HepG2 (cell line): Measurements from ENCODE around the gene ZC3H18. TPM values are rescaled to one million over a fixed set of nuclear protein-coding genes. Genes with fewer than 3 reads are reported as not detected.

Experiments
- GTF3A ChIP-seq: sonication (generic); formaldehyde crosslinking; conservative IDR thresholded peaks from 2 replicates; pipeline ENCODE4 v1.4.0; 2020; ENCODE audit warnings: mild to moderate bottlenecking, missing genetic modification reagents
- NAIF1 ChIP-seq: sonication (generic); formaldehyde crosslinking; IDR thresholded peaks from 2 replicates; pipeline ENCODE4 v1.5.0; 2020; ENCODE audit warnings: mild to moderate bottlenecking, missing genetic modification reagents, borderline replicate concordance
- NFIB ChIP-seq: sonication (generic); formaldehyde crosslinking; IDR thresholded peaks from 2 replicates; pipeline ENCODE4 v1.9.0; 2021; ENCODE audit warnings: missing genetic modification reagents, mild to moderate bottlenecking, borderline replicate concordance
- NKX3-1 ChIP-seq: sonication (generic); formaldehyde crosslinking; IDR thresholded peaks from 2 replicates; pipeline ENCODE4 v1.5.0; 2020; ENCODE audit warnings: missing genetic modification reagents
- NR2F6 ChIP-seq, 2 experiments: IDR thresholded peaks; 2 replicates each; pipeline ENCODE4 v1.6.1; 2016; ENCODE audit warnings: antibody characterized with exemption in 1 of 2, mild to moderate bottlenecking in 1 of 2
- RCOR2 ChIP-seq: IDR thresholded peaks from 2 replicates; pipeline ENCODE4 v1.6.1; 2016; ENCODE audit warnings: missing biosample characterization, missing genetic modification reagents
- SIX4 ChIP-seq: sonication (generic); formaldehyde crosslinking; IDR thresholded peaks from 2 replicates; pipeline ENCODE4 v1.4.0; 2020; ENCODE audit warnings: missing genetic modification reagents
- SP1 ChIP-seq, 2 experiments: fragments of 450-650 bp in 1 of 2; sonication (generic) in 1 of 2; formaldehyde crosslinking in 1 of 2; IDR thresholded peaks; 2 replicates each; pipeline versions ENCODE4 v1.4.0 to v1.6.1; 2016 to 2020; ENCODE audit warnings: missing genetic modification reagents in 1 of 2
- TBX2 ChIP-seq: sonication (generic); formaldehyde crosslinking; IDR thresholded peaks from 2 replicates; pipeline ENCODE4 v1.5.0; 2020; ENCODE audit warnings: missing genetic modification reagents, mild to moderate bottlenecking, borderline replicate concordance
- ZNF251 ChIP-seq: sonication (generic); formaldehyde crosslinking; IDR thresholded peaks from 2 replicates; pipeline ENCODE4 v1.9.0; 2021; ENCODE audit warnings: mild to moderate bottlenecking, missing genetic modification reagents
- ZNF253 ChIP-seq: sonication (generic); formaldehyde crosslinking; IDR thresholded peaks from 2 replicates; pipeline ENCODE4 v1.8.0; 2022; ENCODE audit warnings: mild to moderate bottlenecking, missing genetic modification reagents, borderline replicate concordance
- ZNF34 ChIP-seq: sonication (generic); formaldehyde crosslinking; IDR thresholded peaks from 2 replicates; pipeline ENCODE4 v1.4.0; 2020; ENCODE audit warnings: mild to moderate bottlenecking, missing genetic modification reagents, borderline replicate concordance
- ZNF674 ChIP-seq: sonication (generic); formaldehyde crosslinking; IDR thresholded peaks from 2 replicates; pipeline ENCODE4 v1.5.0; 2020; ENCODE audit warnings: low read depth, mild to moderate bottlenecking, missing genetic modification reagents
- ZNF746 ChIP-seq: sonication (generic); formaldehyde crosslinking; IDR thresholded peaks from 2 replicates; pipeline ENCODE4 v1.8.0; 2022; ENCODE audit warnings: mild to moderate bottlenecking, missing genetic modification reagents
- ZSCAN25 ChIP-seq: sonication (generic); formaldehyde crosslinking; IDR thresholded peaks from 2 replicates; pipeline ENCODE4 v1.8.0; 2022; ENCODE audit warnings: mild to moderate bottlenecking, missing genetic modification reagents
- ZZZ3 ChIP-seq: sonication (generic); formaldehyde crosslinking; IDR thresholded peaks from 2 replicates; pipeline ENCODE4 v1.4.0; 2020; ENCODE audit warnings: missing genetic modification reagents, mild to moderate bottlenecking, borderline replicate concordance
- polyA plus RNA-seq, 8 experiments: library from polyadenylated mRNA; depleted of rRNA in 3 of 8; stranded (reverse) in 7 of 8; unstranded in 1 of 8; fragments of >200 nt; fragmentation: Illumina TruSeq in 4 of 8; extraction: Trizol in 4 of 8; gene quantifications; 2 replicates each; pipeline versions ENCODE4 v1.2.1 to v1.2.3, GENCODE V29; 2011 to 2016; ENCODE audit warnings: low read depth in 4 of 8, missing spikeins in 1 of 8, mixed read lengths in 1 of 8; ENCODE audit not compliant: insufficient read depth in 1 of 8
- total RNA-seq, 5 experiments: library from RNA; depleted of rRNA; stranded (reverse); fragments of >200 nt; fragmentation: Illumina TruSeq; extraction: Trizol; gene quantifications; 2 replicates each; pipeline ENCODE4 v1.2.3, GENCODE V29; 2016; ENCODE audit warnings: low read depth in 1 of 5
- TF ChIP-seq, protein P1 (sequence below): sonication (generic); formaldehyde crosslinking; IDR thresholded peaks from 2 replicates; pipeline ENCODE4 v1.8.1; 2023; ENCODE audit warnings: missing genetic modification reagents, mild to moderate bottlenecking, borderline replicate concordance
- TF ChIP-seq, protein P2 (sequence below): sonication (generic); formaldehyde crosslinking; IDR thresholded peaks from 2 replicates; pipeline ENCODE4 v1.4.0; 2020; ENCODE audit warnings: missing genetic modification reagents
- TF ChIP-seq, protein P3 (sequence below): sonication (generic); formaldehyde crosslinking; IDR thresholded peaks from 2 replicates; pipeline ENCODE4 v1.5.1; 2020; ENCODE audit warnings: missing genetic modification reagents, mild to moderate bottlenecking, borderline replicate concordance
- TF ChIP-seq, protein P4 (sequence below): sonication (generic); formaldehyde crosslinking; IDR thresholded peaks from 2 replicates; pipeline ENCODE4 v1.4.0; 2020; ENCODE audit warnings: mild to moderate bottlenecking, missing genetic modification reagents

Gene ZC3H18
- total and polyA plus RNA-seq, 2 of the 13 experiments (the other 11 are each of a cell fraction or from before 2014, with no cell fraction given): 11.2 to 27.4 TPM

GRCh38 chr16:88639231-88640038 lies 69.2 kb downstream of the ZC3H18 start (continued):
- no peak for TF ChIP-seq ZZZ3 (CRISPR knock-in tag)
- no peak for TF ChIP-seq ZNF746 (CRISPR knock-in tag)
- no peak for TF ChIP-seq SIX4 (CRISPR knock-in tag)
- TF ChIP-seq NFIB (CRISPR knock-in tag): no peak
- TF ChIP-seq, protein P1, sequence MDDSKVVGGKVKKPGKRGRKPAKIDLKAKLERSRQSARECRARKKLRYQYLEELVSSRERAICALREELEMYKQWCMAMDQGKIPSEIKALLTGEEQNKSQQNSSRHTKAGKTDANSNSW (CRISPR knock-in tag): no peak
- TF ChIP-seq NKX3-1 (CRISPR knock-in tag): no peak
- no peak for TF ChIP-seq NAIF1
- TF ChIP-seq, protein P2, sequence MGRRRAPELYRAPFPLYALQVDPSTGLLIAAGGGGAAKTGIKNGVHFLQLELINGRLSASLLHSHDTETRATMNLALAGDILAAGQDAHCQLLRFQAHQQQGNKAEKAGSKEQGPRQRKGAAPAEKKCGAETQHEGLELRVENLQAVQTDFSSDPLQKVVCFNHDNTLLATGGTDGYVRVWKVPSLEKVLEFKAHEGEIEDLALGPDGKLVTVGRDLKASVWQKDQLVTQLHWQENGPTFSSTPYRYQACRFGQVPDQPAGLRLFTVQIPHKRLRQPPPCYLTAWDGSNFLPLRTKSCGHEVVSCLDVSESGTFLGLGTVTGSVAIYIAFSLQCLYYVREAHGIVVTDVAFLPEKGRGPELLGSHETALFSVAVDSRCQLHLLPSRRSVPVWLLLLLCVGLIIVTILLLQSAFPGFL (CRISPR knock-in tag): no peak
- TF ChIP-seq ZNF253 (CRISPR knock-in tag): 0 out of 2 replicates have a peak, but pooled peaks have one; percentile 19
- TF ChIP-seq ZNF251: no peak
- TF ChIP-seq RCOR2 (CRISPR knock-in tag): no peak
- TF ChIP-seq, protein P3, sequence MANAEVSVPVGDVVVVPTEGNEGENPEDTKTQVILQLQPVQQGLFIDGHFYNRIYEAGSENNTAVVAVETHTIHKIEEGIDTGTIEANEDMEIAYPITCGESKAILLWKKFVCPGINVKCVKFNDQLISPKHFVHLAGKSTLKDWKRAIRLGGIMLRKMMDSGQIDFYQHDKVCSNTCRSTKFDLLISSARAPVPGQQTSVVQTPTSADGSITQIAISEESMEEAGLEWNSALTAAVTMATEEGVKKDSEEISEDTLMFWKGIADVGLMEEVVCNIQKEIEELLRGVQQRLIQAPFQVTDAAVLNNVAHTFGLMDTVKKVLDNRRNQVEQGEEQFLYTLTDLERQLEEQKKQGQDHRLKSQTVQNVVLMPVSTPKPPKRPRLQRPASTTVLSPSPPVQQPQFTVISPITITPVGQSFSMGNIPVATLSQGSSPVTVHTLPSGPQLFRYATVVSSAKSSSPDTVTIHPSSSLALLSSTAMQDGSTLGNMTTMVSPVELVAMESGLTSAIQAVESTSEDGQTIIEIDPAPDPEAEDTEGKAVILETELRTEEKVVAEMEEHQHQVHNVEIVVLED (CRISPR knock-in tag): no peak
- TF ChIP-seq, protein P4, sequence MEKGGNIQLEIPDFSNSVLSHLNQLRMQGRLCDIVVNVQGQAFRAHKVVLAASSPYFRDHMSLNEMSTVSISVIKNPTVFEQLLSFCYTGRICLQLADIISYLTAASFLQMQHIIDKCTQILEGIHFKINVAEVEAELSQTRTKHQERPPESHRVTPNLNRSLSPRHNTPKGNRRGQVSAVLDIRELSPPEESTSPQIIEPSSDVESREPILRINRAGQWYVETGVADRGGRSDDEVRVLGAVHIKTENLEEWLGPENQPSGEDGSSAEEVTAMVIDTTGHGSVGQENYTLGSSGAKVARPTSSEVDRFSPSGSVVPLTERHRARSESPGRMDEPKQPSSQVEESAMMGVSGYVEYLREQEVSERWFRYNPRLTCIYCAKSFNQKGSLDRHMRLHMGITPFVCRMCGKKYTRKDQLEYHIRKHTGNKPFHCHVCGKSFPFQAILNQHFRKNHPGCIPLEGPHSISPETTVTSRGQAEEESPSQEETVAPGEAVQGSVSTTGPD: no peak
- TF ChIP-seq NR2F6 (IDR thresholded peaks at IDR 0.05): no peak
- TF ChIP-seq NR2F6 (CRISPR knock-in tag; IDR thresholded peaks at IDR 0.05): no peak
- TF ChIP-seq SP1 (IDR thresholded peaks at IDR 0.05): no peak
- peak; percentile 70 for TF ChIP-seq SP1 (CRISPR knock-in tag; IDR thresholded peaks at IDR 0.05)
- 0 out of 2 replicates have a peak, but pooled peaks have one; percentile 62 for TF ChIP-seq GTF3A
- TF ChIP-seq ZNF34 (CRISPR knock-in tag): peak; percentile 53; the same call in 1 of the 2 replicates
- TF ChIP-seq TBX2 (CRISPR knock-in tag): peak; percentile 3; the same call in 1 of the 2 replicates
- no peak for TF ChIP-seq ZSCAN25 (CRISPR knock-in tag)
- no peak for TF ChIP-seq ZNF674 (CRISPR knock-in tag)
